Hematopoietic multipotent progenitor cell (in vitro differentiated cells): ENCODE measurements around the gene ELMOD2. TPM values are rescaled to one million over a fixed set of nuclear protein-coding genes. Genes with fewer than 3 reads are reported as not detected.

ENCODE experiments used
- DNase-seq, 3 donors: peaks; one replicate each; pipeline ENCODE4 v3.0.0-alpha.2; 2011 to 2015; ENCODE audit warnings: low read depth in 2 of 3, low spot score in 2 of 3
- small RNA-seq: library from RNA; depleted of rRNA; stranded (forward); fragments of <200 nt; gene quantifications from one replicate; pipeline ENCODE3, GENCODE V24; 2012
- total RNA-seq: library from RNA; depleted of rRNA; stranded (reverse); fragments of >200 nt; gene quantifications from one replicate; pipeline ENCODE4 v1.2.3, GENCODE V29; 2012

Gene ELMOD2
- total RNA-seq, 1 donor, result 10.8 TPM

DNA sequence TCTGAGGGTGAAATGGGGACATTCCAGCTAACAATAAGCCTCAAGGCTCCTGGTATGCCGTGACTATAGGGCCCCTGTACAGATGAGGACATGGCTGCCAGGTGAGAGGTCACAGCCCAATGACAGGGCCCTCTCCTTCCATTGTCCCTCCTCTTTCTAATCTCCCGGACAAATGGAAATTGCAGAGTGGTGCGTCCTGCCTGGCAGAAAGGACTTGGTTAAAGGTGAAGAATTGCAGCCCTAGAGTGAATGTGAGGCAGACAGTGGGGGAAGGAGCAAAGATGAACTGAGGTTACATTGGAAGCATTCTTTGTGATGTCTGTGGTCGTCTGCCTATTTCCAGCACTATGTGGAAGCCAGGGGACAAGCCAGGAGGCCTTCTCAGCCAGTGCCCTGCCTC lies 51.5 kb downstream of the ELMOD2 start:
- no peak for DNase-seq

DNA sequence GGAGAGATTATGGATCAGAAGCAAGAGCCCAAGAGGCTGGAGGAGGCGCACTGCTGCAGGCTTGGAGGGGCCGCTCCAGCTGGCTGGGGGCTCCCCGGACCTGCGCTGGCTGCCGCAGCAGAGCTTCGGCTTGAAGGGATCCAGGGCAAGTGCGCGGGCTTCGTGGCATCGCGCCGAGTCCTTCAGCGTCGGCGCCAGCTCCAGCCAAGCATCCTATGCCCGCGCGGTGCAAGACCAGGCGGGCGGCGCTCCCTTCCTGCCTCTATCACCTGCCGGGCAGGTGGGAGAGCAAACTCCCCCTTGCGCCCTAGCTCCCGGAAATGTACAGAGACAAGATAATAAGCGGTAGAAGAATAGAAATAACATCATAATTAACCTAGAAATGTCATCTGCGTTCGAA lies 55.3 kb downstream of the ELMOD2 start:
- no peak for DNase-seq

DNA sequence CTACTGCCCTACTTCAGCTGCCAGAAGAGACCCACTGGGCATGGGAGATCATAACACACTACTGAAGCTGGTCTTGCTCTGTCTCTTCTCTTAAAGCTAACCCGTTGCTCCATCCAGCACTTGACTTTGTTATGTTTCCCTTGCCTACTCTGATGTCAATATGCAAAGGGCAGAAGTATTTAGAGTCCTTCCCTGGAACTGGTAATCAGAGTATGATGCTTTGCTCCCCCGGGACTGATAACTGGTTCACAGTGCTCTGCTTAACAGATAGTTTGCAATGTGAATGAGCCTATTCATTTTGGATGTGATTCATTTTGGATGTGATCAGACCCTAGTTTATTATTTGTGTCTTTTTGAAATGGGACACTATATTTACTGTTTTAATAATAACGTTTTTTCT lies 57.1 kb downstream of the ELMOD2 start:
- DNase-seq, result no peak

DNA sequence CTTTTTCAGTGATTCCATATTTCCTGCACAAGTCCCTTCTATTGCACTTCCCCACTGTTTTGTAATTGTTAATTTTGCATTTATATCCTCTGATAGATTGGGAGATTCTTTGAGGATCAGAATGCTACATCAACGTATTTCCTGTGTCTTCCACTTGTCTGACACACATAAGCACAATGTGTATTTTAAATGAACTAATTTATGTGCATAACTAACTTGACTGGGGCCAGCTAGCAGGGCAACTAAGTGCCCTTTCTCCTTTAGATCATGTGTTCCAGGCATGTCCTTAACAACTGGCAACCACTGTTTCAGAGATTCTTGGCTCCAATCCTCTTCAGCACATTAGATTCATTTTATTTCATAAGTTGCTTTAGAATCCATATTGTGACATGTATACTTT lies 60.5 kb downstream of the ELMOD2 start:
- DNase-seq, result no peak

DNA sequence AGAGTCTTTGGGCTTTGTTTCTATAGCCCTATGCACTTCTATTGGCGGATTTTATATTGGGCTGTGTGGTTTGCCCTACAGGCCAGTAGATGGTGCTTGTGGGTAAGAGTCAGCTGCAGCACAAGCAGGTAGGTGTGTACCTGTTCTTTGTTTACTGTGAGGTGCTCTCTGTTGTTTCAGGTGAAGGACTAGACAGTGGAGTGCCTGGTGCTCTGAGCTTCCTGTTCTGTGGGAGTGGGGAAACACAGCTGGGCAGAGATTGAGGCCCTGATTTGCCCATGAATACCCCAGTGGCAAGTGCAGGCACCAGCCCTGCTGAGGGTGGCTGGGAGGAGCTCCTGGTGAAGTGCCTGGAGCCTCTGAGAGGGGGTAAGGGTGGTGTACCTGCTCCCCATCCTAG lies 71.1 kb downstream of the ELMOD2 start:
- peak in 2 of 3 donors; percentile 10 to 30 for DNase-seq

DNA sequence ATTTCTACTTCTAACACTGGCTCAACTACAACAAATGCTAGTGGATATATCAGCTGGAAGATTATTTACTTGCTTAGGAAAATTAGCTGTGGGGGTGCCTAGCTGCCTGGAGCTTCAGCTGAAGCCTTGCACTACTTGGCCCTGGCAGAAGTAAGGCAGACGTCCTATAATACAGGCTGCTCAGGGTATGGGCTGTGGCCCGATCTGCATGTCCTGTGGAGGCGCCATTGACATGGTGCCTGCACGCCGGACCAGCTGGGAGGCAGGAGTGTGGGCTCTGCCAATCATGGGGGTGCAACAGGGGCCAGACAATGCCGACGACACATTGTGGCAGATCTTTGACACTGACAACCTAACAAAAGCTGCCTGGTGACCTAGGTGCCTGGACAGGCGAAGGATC lies 76.4 kb downstream of the ELMOD2 start:
- no peak for DNase-seq

DNA sequence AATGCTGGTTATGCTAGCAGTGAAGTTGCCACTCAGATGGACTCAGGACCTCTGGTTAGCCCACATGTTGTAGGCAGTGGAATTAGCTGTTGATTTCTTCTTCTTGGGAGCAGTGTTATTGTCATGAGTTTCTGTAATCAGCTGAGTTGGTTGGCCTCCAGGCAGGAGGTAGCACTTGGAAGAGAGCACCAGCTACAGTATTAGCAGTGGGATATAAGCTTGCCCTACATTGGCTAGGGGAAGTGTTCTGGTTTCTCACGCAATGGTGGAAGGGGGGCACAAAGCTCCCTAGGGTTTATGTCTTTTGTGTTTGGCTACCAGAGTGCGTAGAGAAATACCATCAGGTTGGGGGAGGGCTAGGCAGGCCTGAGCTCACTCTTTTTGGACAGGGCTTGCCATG lies 78.7 kb downstream of the ELMOD2 start:
- DNase-seq, result no peak

DNA sequence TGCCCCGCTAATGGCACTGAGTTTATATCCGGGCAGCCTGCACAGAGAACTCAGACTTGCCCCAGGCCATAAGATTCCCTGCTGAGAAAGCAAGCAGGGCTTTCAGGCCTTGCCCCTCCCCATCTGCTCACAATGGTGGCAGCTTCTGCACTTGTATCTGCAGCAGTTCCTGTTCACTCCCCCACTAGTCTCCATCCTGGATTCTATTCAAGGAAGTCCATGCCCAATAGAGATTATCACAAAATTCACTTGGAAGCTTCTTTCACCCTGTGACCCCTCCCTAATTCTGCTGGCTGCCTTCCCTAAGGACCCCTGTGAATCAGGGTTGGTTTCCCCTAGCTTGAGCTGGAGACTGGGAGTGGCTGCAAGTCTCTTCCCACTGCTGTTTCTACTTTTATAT lies 79.3 kb downstream of the ELMOD2 start:
- no peak for DNase-seq

Small RNA genes within 50 kb of the gene (small RNA-seq; reads per million reads assigned to genes)
- gene AC108019.1 (not detected), gene RN7SL152P (not detected)

Other genes starting within 250 kb of the ELMOD2 start
- 5.1 TPM for gene SCOC, start 150.5 kb upstream of the ELMOD2 start, total RNA-seq
- 1.3 TPM for gene CLGN, start 96.5 kb upstream of the ELMOD2 start, total RNA-seq
- gene MGAT4D, start 25.9 kb upstream of the ELMOD2 start, total RNA-seq, result under 0.01 TPM
- not detected for gene UCP1, start 44.8 kb downstream of the ELMOD2 start, total RNA-seq
- gene TBC1D9, start 232.2 kb downstream of the ELMOD2 start, total RNA-seq, result 0.54 TPM